OCI-LY7 (cell line): Measurements from ENCODE around the gene APCDD1L. TPM values are rescaled to one million over a fixed set of nuclear protein-coding genes. Genes with fewer than 3 reads are reported as not detected.
A peak's percentile ranks its signal among the peaks of the same experiment; 100 is the strongest.

Source experiments
- BruUV-seq: library from RNA; stranded (reverse); fragments of 400-500 nt; replicated peaks from 2 replicates; lab custom pipeline; 2021; lab: Mats Ljungman, UMichigan
- CTCF ChIA-PET: fragments of 300-600 bp; sonication (Branson Sonifier 250); formaldehyde crosslinking; loops from one replicate; lab custom pipeline; 2022; ENCODE audit warnings: antibody characterized with exemption; ENCODE audit not compliant: unreplicated experiment; lab: Charles Lee
- POLR2A ChIA-PET: fragments of 300-600 bp; sonication (Branson Sonifier 250); formaldehyde crosslinking; loops from one replicate; lab custom pipeline; 2022; ENCODE audit warnings: antibody characterized with exemption; lab: Charles Lee
- DNase-seq: peaks from one replicate; pipeline ENCODE4 v3.0.0-alpha.2; 2015; ENCODE audit warnings: low spot score
- H2AFZ ChIP-seq: fragments of 200-600 bp; sonication (generic), shearing (Covaris generic); 2 replicates; pipeline ENCODE4 v1.6.1; 2014; ENCODE audit warnings: mild to moderate bottlenecking, antibody characterized with exemption, low read length, moderate library complexity
- H3K27ac ChIP-seq: fragments of 200-600 bp; sonication (generic); 2 replicates; pipeline ENCODE4 v1.5.1; 2014; ENCODE audit warnings: mixed run types, low read depth, mild to moderate bottlenecking, moderate library complexity, low read length, inconsistent platforms; ENCODE audit not compliant: poor library complexity, severe bottlenecking
- H3K36me3 ChIP-seq: fragments of 200-600 bp; sonication (generic); 2 replicates; pipeline ENCODE4 v1.6.1; 2014; ENCODE audit warnings: mild to moderate bottlenecking, antibody characterized with exemption, low read length, moderate library complexity, mixed read lengths; ENCODE audit not compliant: insufficient read depth
- H3K4me1 ChIP-seq: fragments of 200-600 bp; sonication (generic); 2 replicates; pipeline ENCODE4 v1.5.1; 2014; ENCODE audit warnings: mild to moderate bottlenecking, low read length; ENCODE audit not compliant: insufficient read depth, poor library complexity, severe bottlenecking
- H3K4me2 ChIP-seq: fragments of 200-600 bp; sonication (generic); 2 replicates; pipeline ENCODE4 v1.6.1; 2014; ENCODE audit warnings: mild to moderate bottlenecking, low read length
- H3K4me3 ChIP-seq: fragments of 200-600 bp; sonication (generic); 2 replicates; pipeline ENCODE4 v1.5.1; 2014; ENCODE audit warnings: mild to moderate bottlenecking, low read depth, low read length; ENCODE audit not compliant: poor library complexity, severe bottlenecking
- H3K79me2 ChIP-seq: fragments of 200-600 bp; sonication (generic); 2 replicates; pipeline ENCODE4 v1.6.1; 2016; ENCODE audit warnings: low read depth, mild to moderate bottlenecking, low read length, moderate library complexity, mixed read lengths; ENCODE audit not compliant: insufficient read depth
- H3K9me2 ChIP-seq: fragments of 200-600 bp; sonication (generic); 2 replicates; pipeline ENCODE4 v1.6.1; 2016; ENCODE audit warnings: mild to moderate bottlenecking, low read length, mixed read lengths; ENCODE audit not compliant: insufficient read depth
- H3K9me3 ChIP-seq: fragments of 200-600 bp; sonication (generic); 2 replicates; pipeline ENCODE4 v1.6.1; 2014; ENCODE audit warnings: mild to moderate bottlenecking, mixed run types, low read length, mixed read lengths
- H4K20me1 ChIP-seq: fragments of 200-600 bp; sonication (generic); 2 replicates; pipeline ENCODE4 v1.6.1; 2014; ENCODE audit warnings: mild to moderate bottlenecking, antibody characterized with exemption, low read length, moderate library complexity, mixed read lengths; ENCODE audit not compliant: insufficient read depth
- EZH2phosphoT487 ChIP-seq: fragments of 200-600 bp; sonication (generic); IDR thresholded peaks from 2 replicates; pipeline ENCODE4 v1.6.1; 2018; ENCODE audit warnings: low read depth, borderline replicate concordance, mild to moderate bottlenecking, mixed run types, antibody characterized with exemption, low read length, moderate library complexity, mixed read lengths
- intact Hi-C: fragments of 100-400 bp; cut with micrococcal nuclease; formaldehyde crosslinking; loops from one replicate; pipeline ENCODE4 v1.10.0; 2022; ENCODE audit not compliant: unreplicated experiment
- total RNA-seq, 2 experiments: library from RNA; depleted of rRNA in 1 of 2; stranded (reverse); fragments of >200 nt in 1 of 2; shearing (Covaris generic) in 1 of 2; gene quantifications; 2 replicates each; pipeline ENCODE4 v1.2.3, GENCODE V29; 2014 to 2022
- TF ChIP-seq, protein P1 (sequence below): fragments of 200-600 bp; sonication (generic); conservative IDR thresholded peaks from 2 replicates; pipeline ENCODE4 v1.5.1; 2014; ENCODE audit warnings: mild to moderate bottlenecking, antibody characterized with exemption, low read length, moderate library complexity, mixed read lengths

The APCDD1L gene
- total RNA-seq, 2 experiments from 2014 or later: not detected

DNA sequence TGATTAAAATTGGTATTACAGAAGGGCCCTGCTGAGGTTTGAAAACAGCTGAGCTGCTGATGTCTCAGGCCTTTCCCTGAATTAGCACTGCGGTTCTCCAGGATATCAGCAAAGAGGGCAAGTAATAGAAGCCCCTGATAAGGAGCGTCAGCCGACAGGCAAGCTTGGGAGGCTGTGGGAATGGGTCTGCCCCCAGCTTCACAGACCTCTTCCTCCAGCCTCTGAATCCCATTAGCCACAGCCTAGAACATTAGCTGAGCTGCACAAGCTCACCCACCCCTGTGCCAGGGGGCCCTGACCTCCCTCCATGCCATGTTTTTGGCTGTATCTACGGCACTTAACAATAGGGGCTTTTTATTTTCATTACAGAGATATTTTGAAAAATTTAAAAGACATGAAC lies 66.2 kb downstream of the APCDD1L start:
- peaks cover 5% of the 10 kb centered on the region; the same call in 1 of the 2 replicates for H4K20me1 ChIP-seq
- no peak overlapping the region for H2AFZ ChIP-seq
- H3K4me3 ChIP-seq: no peak overlapping the region
- intact Hi-C loops: loop anchor here (1.0 to 10.0 kb wide), 2 partner anchors 144 to 212 kb away; partner anchors contain the start of gene RAB22A
- no peak for TF ChIP-seq EZH2phosphoT487
- TF ChIP-seq, protein P1, sequence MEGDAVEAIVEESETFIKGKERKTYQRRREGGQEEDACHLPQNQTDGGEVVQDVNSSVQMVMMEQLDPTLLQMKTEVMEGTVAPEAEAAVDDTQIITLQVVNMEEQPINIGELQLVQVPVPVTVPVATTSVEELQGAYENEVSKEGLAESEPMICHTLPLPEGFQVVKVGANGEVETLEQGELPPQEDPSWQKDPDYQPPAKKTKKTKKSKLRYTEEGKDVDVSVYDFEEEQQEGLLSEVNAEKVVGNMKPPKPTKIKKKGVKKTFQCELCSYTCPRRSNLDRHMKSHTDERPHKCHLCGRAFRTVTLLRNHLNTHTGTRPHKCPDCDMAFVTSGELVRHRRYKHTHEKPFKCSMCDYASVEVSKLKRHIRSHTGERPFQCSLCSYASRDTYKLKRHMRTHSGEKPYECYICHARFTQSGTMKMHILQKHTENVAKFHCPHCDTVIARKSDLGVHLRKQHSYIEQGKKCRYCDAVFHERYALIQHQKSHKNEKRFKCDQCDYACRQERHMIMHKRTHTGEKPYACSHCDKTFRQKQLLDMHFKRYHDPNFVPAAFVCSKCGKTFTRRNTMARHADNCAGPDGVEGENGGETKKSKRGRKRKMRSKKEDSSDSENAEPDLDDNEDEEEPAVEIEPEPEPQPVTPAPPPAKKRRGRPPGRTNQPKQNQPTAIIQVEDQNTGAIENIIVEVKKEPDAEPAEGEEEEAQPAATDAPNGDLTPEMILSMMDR: no peak
- H3K4me2 ChIP-seq: no peak overlapping the region
- ChIA-PET POLR2A (no interaction called here), CTCF (no interaction called here)
- H3K9me2 ChIP-seq: no peaks in the 10 kb centered on the region
- no peak overlapping the region for H3K27ac ChIP-seq
- H3K79me2 ChIP-seq: no peaks in the 10 kb centered on the region
- BruUV-seq: no TSS peak
- no peaks in the 10 kb centered on the region for H3K4me1 ChIP-seq
- peaks cover 50% of the 10 kb centered on the region for H3K36me3 ChIP-seq
- no peak for DNase-seq
- H3K9me3 ChIP-seq: no peaks in the 10 kb centered on the region

DNA sequence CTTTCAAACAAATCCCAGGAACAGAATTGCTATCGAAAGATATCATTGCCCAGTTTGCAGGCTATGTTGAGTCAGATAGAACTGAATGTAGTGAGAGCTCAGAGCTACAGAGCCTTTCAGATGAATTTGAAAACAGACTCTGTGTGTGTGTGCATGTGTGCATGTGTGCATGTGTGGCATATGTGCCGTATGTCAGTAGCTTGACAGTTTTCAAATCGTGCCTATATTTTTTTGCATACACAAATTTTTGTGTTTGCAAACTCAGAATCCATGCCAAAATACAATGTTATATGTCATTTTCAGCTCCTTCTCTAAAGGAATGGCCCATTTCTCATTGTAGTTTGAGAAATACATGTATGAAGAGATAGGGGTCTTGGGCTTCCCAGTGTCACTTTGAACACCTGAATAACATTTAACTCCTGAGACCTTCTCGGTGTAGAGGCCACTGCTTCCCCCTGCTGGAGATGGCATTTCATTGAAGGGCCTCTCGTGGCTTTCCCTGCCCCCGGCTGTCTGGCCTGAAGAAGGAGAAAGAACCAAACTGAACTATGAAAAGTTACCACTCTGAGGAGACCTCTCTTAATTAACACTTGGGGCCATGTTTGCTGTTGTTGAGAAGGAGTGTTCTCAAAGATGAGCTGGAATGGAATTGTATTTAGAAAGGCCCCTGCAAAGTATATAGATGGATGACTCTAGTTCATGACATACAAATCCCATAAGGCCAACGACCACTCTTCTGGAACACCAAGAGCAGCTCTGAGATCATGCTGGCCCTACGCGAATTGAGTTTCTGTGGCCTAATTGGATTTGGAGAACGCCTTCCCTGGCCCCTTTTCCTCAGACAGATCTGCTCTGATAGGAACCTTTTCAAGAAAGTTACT lies 67.4 kb downstream of the APCDD1L start:
- CTCF ChIA-PET: interaction anchor here (0.6 kb wide), 1 partner anchor 1288 kb away, joined by 4 read pairs; no protein-coding TSS in a partner anchor
- no TSS peak for BruUV-seq

More for the DNA sequence above, 67.4 kb downstream of the APCDD1L start:
- peaks cover 62% of the 10 kb centered on the region for H3K36me3 ChIP-seq
- TF ChIP-seq, protein P1: peak; percentile 79
- no peak for TF ChIP-seq EZH2phosphoT487
- no peak overlapping the region for H3K4me2 ChIP-seq
- H3K9me2 ChIP-seq: no peaks in the 10 kb centered on the region
- H3K79me2 ChIP-seq: no peaks in the 10 kb centered on the region
- H3K4me1 ChIP-seq: no peaks in the 10 kb centered on the region
- no peak overlapping the region for H3K4me3 ChIP-seq
- POLR2A ChIA-PET: no interaction called here
- H3K27ac ChIP-seq: no peak overlapping the region
- peaks cover 5% of the 10 kb centered on the region; the same call in 1 of the 2 replicates for H4K20me1 ChIP-seq
- DNase-seq: peak; percentile 61
- intact Hi-C loops: loop anchor here (1.0 to 10.0 kb wide), 2 partner anchors 143 to 210 kb away; partner anchors contain the start of gene RAB22A
- no peaks in the 10 kb centered on the region for H3K9me3 ChIP-seq
- H2AFZ ChIP-seq: no peak overlapping the region
